Measurements from ENCODE around the gene TMEM178B.
"Not testable (repeated sequence)": the region's sequence is repeated elsewhere in the genome, so short reads cannot be mapped to it uniquely, and the experiment has no call there.

The TMEM178B gene

DNA sequence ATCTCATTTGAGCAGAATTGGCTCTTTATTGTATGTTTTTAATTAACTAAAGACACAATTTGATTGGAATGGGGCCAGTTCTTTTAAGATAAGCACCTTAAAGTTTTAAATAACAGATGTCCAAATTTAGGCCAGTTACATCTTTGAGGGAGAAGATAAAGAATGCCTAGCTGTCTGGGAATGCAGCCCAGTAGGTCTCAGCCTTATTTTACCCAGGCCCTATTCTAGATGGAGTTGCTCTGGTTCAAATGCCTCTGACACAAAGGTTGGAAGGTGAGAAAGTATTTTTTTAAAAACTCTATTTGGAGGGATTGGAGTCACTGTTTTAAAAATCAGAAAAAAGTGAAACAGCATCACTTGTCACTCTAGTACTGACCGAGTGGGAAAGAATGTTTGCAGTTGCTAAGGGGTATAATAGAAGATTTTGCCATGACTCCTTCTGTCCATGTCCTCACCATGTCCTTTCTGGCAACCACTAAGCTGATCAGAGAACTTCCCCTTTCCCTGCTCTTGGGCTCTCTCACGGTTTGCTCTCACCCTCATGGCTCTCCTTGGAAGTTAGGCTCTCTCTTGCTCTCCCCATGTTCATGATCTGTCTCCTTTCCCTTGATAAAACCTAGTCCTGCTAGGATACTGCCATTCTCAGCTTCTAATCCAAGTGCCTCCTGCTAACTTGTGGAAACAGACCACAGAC lies 239.1 kb downstream of the TMEM178B start:
- no peak for DNase-seq (ENCODE audit: low read depth)

- no peak for DNase-seq (ENCODE audit: low read depth)
These were observed 240.0 kb downstream of the TMEM178B start for GRCh38 chr7:141313896-141314295.

DNA sequence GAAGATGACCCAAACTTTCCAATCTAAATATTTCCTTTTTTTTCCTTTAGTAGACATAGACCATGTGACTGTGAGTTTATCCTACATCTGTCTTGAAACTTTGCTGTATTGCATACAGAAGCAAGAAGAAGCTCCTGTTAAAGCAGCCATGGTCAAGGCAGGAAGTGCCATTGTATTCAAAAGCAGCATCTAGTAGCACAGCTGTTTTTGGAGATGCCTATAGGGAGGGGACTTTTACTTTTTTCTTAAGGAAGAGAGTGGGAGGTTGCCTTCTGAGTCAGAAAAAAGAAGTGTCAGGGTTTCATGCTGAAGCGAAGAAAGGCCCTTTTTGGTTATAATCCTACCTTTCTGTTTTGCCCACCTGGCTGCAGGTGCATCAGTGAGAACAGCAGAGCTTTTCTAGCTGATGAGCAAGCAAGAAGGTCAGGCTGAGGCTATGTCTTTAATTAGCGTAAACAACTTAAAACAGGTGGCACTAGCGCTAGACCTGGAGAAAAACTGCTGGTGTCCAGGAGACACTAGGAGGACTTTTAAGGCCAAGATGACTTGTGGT lies 243.2 kb downstream of the TMEM178B start:
- DNase-seq (ENCODE audit: low read depth), result no peak

GRCh38 chr7:141320287-141320686 lies 246.4 kb downstream of the TMEM178B start:
- no peak for DNase-seq (ENCODE audit: low read depth)

- no peak for DNase-seq (ENCODE audit: low read depth)
These were observed 248.5 kb downstream of the TMEM178B start for GRCh38 chr7:141322383-141322782.

DNA sequence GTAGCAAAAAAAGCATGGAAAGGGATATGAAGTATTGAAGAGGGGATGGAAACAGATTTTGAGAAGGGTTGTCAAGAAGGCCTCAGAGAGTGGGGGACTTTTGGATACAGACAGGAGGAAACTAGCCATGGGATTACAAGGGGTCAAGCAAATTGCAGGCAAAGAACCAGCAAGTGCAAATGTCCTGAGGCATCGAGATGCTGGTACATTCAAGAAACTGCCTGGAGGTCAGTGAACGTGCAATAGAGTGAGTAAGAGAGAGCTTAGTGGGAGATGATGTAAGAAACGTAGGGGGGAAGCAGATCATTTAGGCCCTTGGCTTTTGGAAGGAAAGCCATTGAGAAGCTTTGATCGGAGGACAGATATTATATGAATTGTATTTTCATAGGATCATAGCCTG lies 250.0 kb downstream of the TMEM178B start:
- no peak for DNase-seq (ENCODE audit: low read depth)

DNA sequence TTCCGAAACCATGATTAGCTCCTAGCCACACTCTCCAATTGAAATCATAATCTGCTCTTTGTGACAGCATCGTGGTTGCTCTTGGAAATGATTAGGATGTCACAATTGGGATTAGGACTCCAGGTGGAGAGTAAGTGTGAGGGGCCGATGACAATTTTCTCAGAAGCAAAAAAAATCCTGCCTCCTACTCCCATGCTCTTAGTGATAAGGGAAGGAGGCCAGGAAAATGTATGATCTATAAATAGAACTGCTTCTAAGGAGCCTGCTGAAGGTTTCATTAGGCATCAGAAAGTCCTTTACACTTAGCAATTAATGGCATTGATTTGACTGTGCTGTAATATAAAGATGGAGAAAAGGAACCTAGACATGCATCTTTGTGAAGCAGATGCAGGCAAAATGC lies 251.0 kb downstream of the TMEM178B start:
- no peak for DNase-seq (ENCODE audit: low read depth)

DNA sequence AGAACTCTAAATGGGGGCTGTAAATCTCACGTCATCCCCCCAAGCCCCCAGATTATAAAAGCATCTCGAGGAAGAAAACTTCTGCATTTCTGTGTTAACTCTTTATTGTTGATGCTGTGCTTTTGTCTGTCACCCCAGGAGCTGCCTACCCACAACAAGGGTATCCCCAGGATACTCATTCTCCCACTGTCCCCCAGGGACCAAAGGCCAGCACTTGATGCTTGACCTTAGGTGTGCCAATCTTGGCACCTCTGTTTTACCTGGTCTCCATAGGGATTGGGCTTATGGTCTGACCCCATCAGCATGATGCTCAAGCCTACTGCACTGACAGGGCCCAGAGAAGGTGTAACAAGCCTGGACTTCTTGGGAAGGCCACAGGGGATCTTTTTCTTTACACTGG lies 251.4 kb downstream of the TMEM178B start:
- DNase-seq (ENCODE audit: low read depth), result no peak

DNA sequence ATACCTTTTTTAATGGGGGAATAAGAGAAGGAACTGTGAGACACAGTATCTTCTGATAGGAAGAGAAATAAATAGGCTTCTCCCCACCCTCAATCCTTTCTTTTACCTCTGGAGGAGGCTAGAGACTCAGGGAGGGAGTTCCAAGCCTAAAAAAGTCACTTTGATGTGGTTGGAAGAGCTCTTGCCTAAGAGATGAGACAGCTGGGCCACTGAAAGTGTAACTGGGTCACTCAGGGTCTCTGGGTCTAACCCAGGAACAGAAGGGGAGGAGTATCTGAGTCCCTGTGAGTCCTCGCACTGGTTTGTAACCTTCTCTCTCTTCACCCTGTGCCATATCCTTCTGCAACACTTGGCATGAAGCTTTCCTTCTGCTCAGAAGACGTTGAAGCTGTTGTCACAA lies 254.4 kb downstream of the TMEM178B start:
- DNase-seq (ENCODE audit: low read depth), result no peak

DNA sequence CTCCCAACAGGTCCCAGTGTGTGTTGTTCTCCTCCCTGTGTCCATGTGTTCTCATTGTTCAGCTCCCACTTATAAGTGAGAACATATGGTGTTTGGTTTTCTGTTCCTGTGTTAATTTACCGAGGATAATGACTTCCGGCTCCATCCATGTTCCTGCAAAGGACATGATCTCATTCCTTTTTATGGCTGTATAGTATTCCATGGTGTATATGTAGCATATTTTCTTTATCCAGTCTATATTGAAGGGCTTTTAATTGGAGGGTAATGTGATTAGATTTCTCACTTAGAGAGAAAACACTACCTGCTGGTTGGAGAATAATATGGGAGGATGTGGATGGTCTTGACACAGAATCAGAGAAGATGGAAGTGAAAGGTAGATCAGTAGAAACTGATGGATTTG lies 256.4 kb downstream of the TMEM178B start:
- DNase-seq (ENCODE audit: low read depth), result not testable (repeated sequence)

DNA sequence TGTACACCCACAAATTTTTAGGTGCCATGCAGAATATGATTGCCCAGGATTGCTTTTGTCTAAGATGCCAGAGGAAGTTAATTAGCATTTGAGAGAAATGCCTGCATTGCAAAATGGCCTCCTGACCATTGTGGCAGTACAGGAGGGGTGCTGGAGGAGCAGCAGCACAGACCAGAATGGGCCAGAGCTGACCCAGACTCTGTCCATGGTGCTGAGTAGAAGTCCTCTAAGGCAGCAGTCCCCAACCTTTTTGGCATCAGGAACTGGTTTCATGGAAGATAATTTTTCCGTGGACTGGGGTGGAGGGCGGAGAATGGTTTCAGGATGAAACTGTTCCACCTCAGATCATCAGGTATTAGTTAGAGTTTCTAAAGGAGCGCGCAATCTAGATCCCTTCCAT lies 259.6 kb downstream of the TMEM178B start:
- no peak for DNase-seq (ENCODE audit: low read depth)

GRCh38 chr7:141335164-141335563 lies 261.3 kb downstream of the TMEM178B start:
- DNase-seq (ENCODE audit: low read depth), result no peak

DNA sequence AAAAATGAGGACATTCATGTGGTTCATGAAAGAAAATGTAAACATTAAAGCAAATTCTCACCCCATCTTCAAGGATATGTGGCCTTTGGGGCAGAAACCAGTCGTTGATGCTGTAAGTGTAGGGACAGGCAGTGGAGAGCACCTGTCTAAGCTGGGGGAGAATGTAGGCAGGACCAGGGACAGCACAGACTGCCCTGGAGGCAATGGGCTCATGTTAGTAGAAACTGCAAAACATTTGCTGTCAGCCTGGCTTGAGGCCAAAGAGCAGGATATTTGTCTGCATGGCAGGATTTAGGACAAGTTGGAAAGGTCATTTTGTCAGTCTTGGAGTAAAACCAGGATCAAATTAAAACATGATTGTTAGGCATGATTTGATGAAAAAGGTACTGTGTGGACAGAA lies 265.7 kb downstream of the TMEM178B start:
- DNase-seq (ENCODE audit: low read depth), result no peak

DNA sequence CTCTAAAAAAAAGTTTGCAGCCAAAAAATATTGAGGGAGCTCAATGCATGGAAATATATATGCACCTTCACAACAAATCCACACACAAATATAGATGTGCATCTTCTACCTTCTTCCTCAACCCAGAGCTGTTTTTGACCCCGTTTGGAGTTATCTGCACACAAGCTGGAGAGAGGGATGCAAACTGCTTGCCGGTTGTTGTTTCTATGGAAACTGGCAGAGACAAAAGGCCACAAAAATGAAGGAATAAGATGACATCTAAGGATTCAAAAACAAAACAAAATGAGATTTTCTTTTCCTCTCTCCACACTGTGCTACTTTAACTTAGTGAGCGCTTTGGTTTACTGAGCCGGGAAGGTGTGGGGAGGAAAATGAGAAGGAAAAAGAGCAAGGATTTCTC lies 267.1 kb downstream of the TMEM178B start:
- DNase-seq (ENCODE audit: low read depth), result no peak

- DNase-seq (ENCODE audit: low read depth), result no peak
These were observed 269.0 kb downstream of the TMEM178B start for GRCh38 chr7:141342621-141343408.

- DNase-seq (ENCODE audit: low read depth), result no peak
These were observed 270.5 kb downstream of the TMEM178B start for GRCh38 chr7:141344153-141344935.

- no peak for DNase-seq (ENCODE audit: low read depth)
These were observed 274.9 kb downstream of the TMEM178B start for GRCh38 chr7:141348728-141349127.

GRCh38 chr7:141349338-141349737 lies 275.5 kb downstream of the TMEM178B start:
- DNase-seq (ENCODE audit: low read depth), result no peak

GRCh38 chr7:141349804-141350203 lies 275.9 kb downstream of the TMEM178B start:
- DNase-seq (ENCODE audit: low read depth), result no peak

- DNase-seq (ENCODE audit: low read depth), result no peak
These were observed 277.3 kb downstream of the TMEM178B start for GRCh38 chr7:141351175-141351574.

DNA sequence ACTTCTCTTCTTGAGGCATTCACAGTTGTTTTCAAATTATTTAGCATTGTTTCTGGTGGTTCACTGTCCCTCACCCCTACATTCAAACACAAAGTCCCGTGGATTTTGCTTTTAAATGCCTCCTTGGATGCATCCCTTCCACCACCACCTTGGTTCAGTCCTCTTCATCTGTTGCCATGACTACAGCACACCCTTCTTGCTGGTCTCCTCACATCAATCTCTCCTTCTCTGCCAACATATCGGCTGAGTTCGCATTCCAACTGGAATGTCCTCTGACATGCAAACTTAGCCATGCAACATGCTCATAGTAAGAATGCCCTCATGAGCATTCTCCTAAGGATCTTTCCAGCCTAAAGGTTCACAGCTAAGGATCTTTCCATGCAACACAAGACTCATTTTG lies 279.1 kb downstream of the TMEM178B start:
- DNase-seq (ENCODE audit: low read depth), result no peak

DNA sequence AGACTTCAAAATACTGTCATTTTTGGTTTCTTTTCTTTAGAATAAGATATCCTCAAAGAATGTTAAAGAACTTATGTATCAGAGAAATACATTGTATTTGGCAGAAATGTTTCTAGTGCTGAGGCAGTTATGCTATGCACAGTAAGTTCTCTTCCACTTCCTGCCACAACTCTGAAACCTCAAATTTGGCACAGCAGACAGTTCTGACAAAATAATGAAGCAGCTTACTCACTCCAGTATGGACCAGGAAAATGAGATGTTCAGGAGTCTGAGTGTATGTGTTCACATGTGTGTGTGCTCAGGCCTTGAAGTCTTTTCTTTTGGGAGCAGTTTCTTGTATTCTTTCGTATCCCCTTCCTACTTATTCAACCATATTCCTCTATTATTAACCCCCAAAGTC lies 280.4 kb downstream of the TMEM178B start:
- peak; percentile 6 for DNase-seq (ENCODE audit: low read depth)

- no peak for DNase-seq (ENCODE audit: low read depth)
These were observed 281.2 kb downstream of the TMEM178B start for GRCh38 chr7:141355032-141355431.
